Measurements from ENCODE around the gene DNAJC5.
"Not testable (repeated sequence)": the region's sequence is repeated elsewhere in the genome, so short reads cannot be mapped to it uniquely, and the experiment has no call there.

Gene DNAJC5

GRCh38 chr20:63915471-63915870, 20.5 kb downstream of the DNAJC5 start:
- DNase-seq = no peak

GRCh38 chr20:63916371-63916939, 21.5 kb downstream of the DNAJC5 start:
- DNase-seq = not testable (repeated sequence)

- DNase-seq = no peak
Observed at GRCh38 chr20:63917811-63918210, 22.9 kb downstream of the DNAJC5 start.

- no peak for DNase-seq
Observed at GRCh38 chr20:63919130-63919529, 24.2 kb downstream of the DNAJC5 start.

GRCh38 chr20:63920226-63920625, 25.3 kb downstream of the DNAJC5 start:
- no peak for DNase-seq

GRCh38 chr20:63923651-63924050, 28.7 kb downstream of the DNAJC5 start:
- DNase-seq = no peak

GRCh38 chr20:63924241-63924640, 29.3 kb downstream of the DNAJC5 start:
- no peak for DNase-seq

GRCh38 chr20:63926298-63926697, 31.4 kb downstream of the DNAJC5 start:
- DNase-seq = no peak

- no peak for DNase-seq
Observed at GRCh38 chr20:63929071-63929470, 34.1 kb downstream of the DNAJC5 start.

GRCh38 chr20:63929473-63929883, 34.6 kb downstream of the DNAJC5 start:
- DNase-seq = not testable (repeated sequence)

GRCh38 chr20:63930971-63931553, 36.1 kb downstream of the DNAJC5 start:
- DNase-seq = no peak

- DNase-seq = no peak
Observed at GRCh38 chr20:63931735-63932134, 36.8 kb downstream of the DNAJC5 start.

- no peak for DNase-seq
Observed at GRCh38 chr20:63932606-63933160, 37.8 kb downstream of the DNAJC5 start.

GRCh38 chr20:63933646-63934045, 38.7 kb downstream of the DNAJC5 start:
- DNase-seq = no peak

GRCh38 chr20:63934271-63935068, 39.5 kb downstream of the DNAJC5 start:
- DNase-seq = no peak

- DNase-seq = no peak
Observed at GRCh38 chr20:63935447-63935846, 40.5 kb downstream of the DNAJC5 start.

- no peak for DNase-seq
Observed at GRCh38 chr20:63937596-63937995, 42.7 kb downstream of the DNAJC5 start.

- no peak for DNase-seq
Observed at GRCh38 chr20:63939061-63939935, 44.4 kb downstream of the DNAJC5 start.

- no peak for DNase-seq
Observed at GRCh38 chr20:63940071-63940471, 45.1 kb downstream of the DNAJC5 start.

- DNase-seq = no peak
Observed at GRCh38 chr20:63940472-63941266, 45.7 kb downstream of the DNAJC5 start.

- DNase-seq = no peak
Observed at GRCh38 chr20:63941282-63942081, 46.6 kb downstream of the DNAJC5 start.

Data from NK-92 treated with Interleukin-12 subunit alpha and Interleukin-12 subunit beta, amount 100 ng/mL, for 24 hours (cell line).